Bronchus fibroblast of lung (primary cell): Measurements from ENCODE around the gene ZNF660. TPM values are rescaled to one million over a fixed set of nuclear protein-coding genes. Genes with fewer than 3 reads are reported as not detected.

Source experiments
- total RNA-seq: library from RNA; depleted of rRNA; stranded (reverse); fragments of >200 nt; gene quantifications from 2 replicates; pipeline ENCODE4 v1.2.3, GENCODE V29; 2015

ZNF660 gene
- 1.2 and 1.5 TPM in 2 replicates for total RNA-seq

GRCh38 chr3:44584646-44585501, at the start of gene ZNF660:
Gene ZNF660 (plus strand): TSS chr3:44584964. CDS start chr3:44594194, 9,230 bp downstream.

GRCh38 chr3:44554626-44555592, 29.9 kb upstream of the ZNF660 start, which contains the start of gene ZKSCAN7:
Gene ZKSCAN7 (plus strand): TSS chr3:44555193. CDS start chr3:44557048, 1,855 bp downstream.

GRCh38 chr3:44624749-44625480, 40.2 kb downstream of the ZNF660 start, which contains the start of gene ZNF197:
Gene ZNF197 (plus strand): TSS chr3:44625036. CDS start chr3:44629155, 4,119 bp downstream.

GRCh38 chr3:44648564-44649229, 63.9 kb downstream of the ZNF660 start, which contains the start of gene ZNF35:
Gene ZNF35 (plus strand): TSS chr3:44648732. CDS start chr3:44651068, 2,336 bp downstream.

Other genes with a start within 250 kb of the ZNF660 start
- 27.6 and 29.1 TPM in 2 replicates for gene TCAIM, start 246.2 kb upstream of the ZNF660 start, total RNA-seq
- gene ZNF445, start 107.3 kb upstream of the ZNF660 start, total RNA-seq: 3.1 and 4.5 TPM in 2 replicates
- gene ZKSCAN7, start 29.8 kb upstream of the ZNF660 start, total RNA-seq: 4.8 and 5.2 TPM in 2 replicates
- 10.3 TPM in 2 replicates for gene ZNF197, start 40.1 kb downstream of the ZNF660 start, total RNA-seq
- gene ZNF35, start 63.8 kb downstream of the ZNF660 start, total RNA-seq: 3.3 and 6.6 TPM in 2 replicates
- gene ZNF502, start 127.7 kb downstream of the ZNF660 start, total RNA-seq: 1.6 and 1.7 TPM in 2 replicates
- gene ZNF501, start 144.7 kb downstream of the ZNF660 start, total RNA-seq: 2.2 and 2.9 TPM in 2 replicates
- gene KIAA1143, start 176.7 kb downstream of the ZNF660 start, total RNA-seq: 14.1 and 17.0 TPM in 2 replicates
- 14.4 and 15.5 TPM in 2 replicates for gene KIF15, start 176.8 kb downstream of the ZNF660 start, total RNA-seq